Ectodermal cell (in vitro differentiated cells): Measurements from ENCODE around the gene AAMDC. TPM values are rescaled to one million over a fixed set of nuclear protein-coding genes. Genes with fewer than 3 reads are reported as not detected.

Experiments
- H3K27ac ChIP-seq: 2 replicates; pipeline ENCODE4 v1.7.0; 2013; ENCODE audit warnings: mild to moderate bottlenecking, low read depth, low read length; ENCODE audit not compliant: insufficient read depth, poor library complexity, severe bottlenecking
- H3K27me3 ChIP-seq: 2 replicates; pipeline ENCODE4 v1.7.0; 2013; ENCODE audit warnings: mild to moderate bottlenecking, low read length; ENCODE audit not compliant: insufficient read depth, control insufficient read depth, poor library complexity, severe bottlenecking
- H3K36me3 ChIP-seq: one replicate; pipeline ENCODE4 v1.7.0; 2013; ENCODE audit warnings: low read length; ENCODE audit not compliant: control insufficient read depth, insufficient read depth
- H3K4me1 ChIP-seq: one replicate; pipeline ENCODE4 v1.7.0; 2013; ENCODE audit warnings: low read length; ENCODE audit not compliant: control insufficient read depth, insufficient read depth
- H3K4me3 ChIP-seq: 2 replicates; pipeline ENCODE4 v1.7.0; 2013; ENCODE audit warnings: low read depth, low read length, control low read depth; ENCODE audit not compliant: insufficient read depth
- H3K9me3 ChIP-seq: 2 replicates; pipeline ENCODE4 v1.7.0; 2013; ENCODE audit warnings: mild to moderate bottlenecking, low read length, moderate library complexity; ENCODE audit not compliant: control insufficient read depth
- WGBS, 2 experiments: methylation state at CpG; one replicate each; pipeline ENCODE4 v1.1.7; 2013; ENCODE audit warnings: missing lambda C conversion rate in 2 of 2; 5-methylcytosine and 5-hydroxymethylcytosine counted together
- polyA plus RNA-seq, 4 experiments: library from polyadenylated mRNA; stranded (reverse); fragments of 50-300 nt; gene quantifications; one replicate each; pipeline ENCODE4 v1.2.3, GENCODE V29; 2013

AAMDC gene
- 29.7 TPM for polyA plus RNA-seq (2013, experiment 1 of 4)
- polyA plus RNA-seq (2013, experiment 2 of 4): 36.5 TPM
- 26.3 TPM for polyA plus RNA-seq (2013, experiment 3 of 4)
- polyA plus RNA-seq (2013, experiment 4 of 4): 30.3 TPM

GRCh38 chr11:77820565-77821348 lies at the start of gene AAMDC, which contains the start of gene RSF1:
AAMDC (plus strand) TSS chr11:77821144; CDS start chr11:77842497, 21,353 bp downstream.
RSF1 (minus strand) TSS chr11:77820722; CDS start chr11:77820714, 8 bp downstream.
- Histone ChIP-seq H3K9me3 (no peaks in the 10 kb centered on the region), H3K27me3 (no peaks in the 10 kb centered on the region), H3K4me1 (peaks cover 6% of the 10 kb centered on the region), H3K36me3 (peaks cover 2% of the 10 kb centered on the region), H3K4me3 (peak within 1 kb of the TSS; percentile 99), H3K27ac (peak within 1 kb of the TSS; percentile 90)
- 0 to 1% methylated on average over 64 of the region's 64 CpGs for WGBS, 2 experiments

DNA sequence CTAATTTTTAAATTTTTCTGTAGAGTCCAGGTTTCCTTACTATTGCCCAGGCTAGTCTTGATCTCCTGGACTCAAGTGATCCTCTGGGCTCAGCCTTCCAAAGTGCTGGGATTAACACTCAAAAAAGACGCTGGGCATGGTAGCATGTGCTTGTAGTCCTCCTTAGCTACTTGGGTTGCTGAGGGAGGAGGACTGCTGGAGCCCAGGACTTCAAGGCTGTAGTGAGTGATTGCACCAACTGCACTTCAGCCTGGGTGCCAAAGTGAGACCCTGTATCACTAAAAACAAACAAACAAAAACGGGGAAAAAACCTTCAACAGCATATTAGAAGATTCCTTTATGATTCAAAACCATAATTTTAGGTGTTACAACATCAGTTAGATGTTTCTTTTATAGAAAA lies 45.0 kb upstream of the AAMDC start:
- Histone ChIP-seq H3K4me3 (no peak overlapping the region), H3K36me3 (no peaks in the 10 kb centered on the region), H3K4me1 (no peaks in the 10 kb centered on the region), H3K27ac (no peak overlapping the region), H3K27me3 (no peaks in the 10 kb centered on the region), H3K9me3 (no peaks in the 10 kb centered on the region)
- WGBS, 2 experiments: 92 to 94% methylated on average over 2 of the region's 2 CpGs

- no peaks in the 10 kb centered on the region for H3K4me1 ChIP-seq
- no peaks in the 10 kb centered on the region for H3K36me3 ChIP-seq
- no peak overlapping the region for H3K4me3 ChIP-seq
- H3K9me3 ChIP-seq: no peaks in the 10 kb centered on the region
- no CpG with 5 or more reads among the region's 1 CpG for WGBS, 2 experiments
- H3K27me3 ChIP-seq: no peaks in the 10 kb centered on the region
- H3K27ac ChIP-seq: no peak overlapping the region
These were observed 44.5 kb upstream of the AAMDC start for GRCh38 chr11:77776455-77776854.

DNA sequence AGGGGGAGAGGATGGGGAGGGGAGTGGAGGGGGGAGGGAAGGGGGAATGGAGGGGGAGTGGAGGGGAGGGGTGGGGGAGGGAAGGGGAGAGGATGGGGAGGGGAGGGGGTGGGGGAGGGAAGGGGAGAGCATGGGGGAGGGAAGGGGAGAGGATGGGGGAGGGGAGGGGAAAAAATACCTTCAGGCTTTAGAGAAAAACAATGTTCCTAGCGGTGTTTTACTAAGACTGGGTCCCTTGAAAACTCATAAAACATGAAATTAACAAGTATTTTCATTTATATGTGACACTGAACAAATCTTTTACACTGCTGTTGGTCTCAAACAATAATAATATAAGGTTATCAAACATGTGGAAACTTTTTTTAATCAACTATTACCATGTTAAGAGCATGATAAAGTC lies 42.8 kb upstream of the AAMDC start:
- no peak overlapping the region for H3K27ac ChIP-seq
- no peak overlapping the region for H3K4me3 ChIP-seq
- no peaks in the 10 kb centered on the region for H3K36me3 ChIP-seq
- no peaks in the 10 kb centered on the region for H3K27me3 ChIP-seq
- H3K4me1 ChIP-seq: no peaks in the 10 kb centered on the region
- WGBS, 2 experiments: 100% methylated on average over 1 of the region's 1 CpG; no CpG with 5 or more reads in 1 of the 2 experiments
- no peaks in the 10 kb centered on the region for H3K9me3 ChIP-seq

GRCh38 chr11:77778549-77778948 lies 42.4 kb upstream of the AAMDC start:
- Histone ChIP-seq H3K4me1 (no peaks in the 10 kb centered on the region), H3K4me3 (no peak overlapping the region), H3K36me3 (no peaks in the 10 kb centered on the region), H3K9me3 (no peaks in the 10 kb centered on the region), H3K27me3 (no peaks in the 10 kb centered on the region), H3K27ac (no peak overlapping the region)
- 94 to 95% methylated on average over 1 of the region's 1 CpG for WGBS, 2 experiments

GRCh38 chr11:77779935-77780334 lies 41.0 kb upstream of the AAMDC start:
- no peak overlapping the region for H3K4me3 ChIP-seq
- no peaks in the 10 kb centered on the region for H3K27me3 ChIP-seq
- H3K9me3 ChIP-seq: no peaks in the 10 kb centered on the region
- H3K27ac ChIP-seq: no peak overlapping the region
- no peaks in the 10 kb centered on the region for H3K36me3 ChIP-seq
- no peaks in the 10 kb centered on the region for H3K4me1 ChIP-seq

DNA sequence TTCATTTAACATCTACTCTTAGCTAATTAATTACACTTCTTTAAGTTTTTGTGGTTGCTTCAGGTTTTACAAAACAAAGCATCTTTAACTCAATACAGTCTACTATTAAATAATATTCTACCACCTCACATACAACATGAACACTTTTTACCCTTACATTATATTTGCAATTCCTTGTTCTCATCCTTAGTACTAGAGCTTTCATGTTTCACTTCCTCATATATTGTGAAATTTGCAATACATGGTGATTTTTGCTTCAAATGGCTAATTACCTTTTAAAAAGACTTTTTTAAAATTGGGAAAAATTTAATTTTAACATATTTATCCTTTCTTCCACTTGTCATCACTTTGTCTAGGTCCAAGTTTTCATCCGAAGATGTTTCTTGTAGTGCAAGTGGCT lies 37.9 kb upstream of the AAMDC start:
- no peaks in the 10 kb centered on the region for H3K36me3 ChIP-seq
- H3K4me1 ChIP-seq: no peaks in the 10 kb centered on the region
- no peak overlapping the region for H3K27ac ChIP-seq
- no peaks in the 10 kb centered on the region for H3K27me3 ChIP-seq
- 83 to 100% methylated on average over 1 of the region's 1 CpG for WGBS, 2 experiments
- no peak overlapping the region for H3K4me3 ChIP-seq
- no peaks in the 10 kb centered on the region for H3K9me3 ChIP-seq

GRCh38 chr11:77784572-77784971 lies 36.4 kb upstream of the AAMDC start:
- Histone ChIP-seq H3K27ac (no peak overlapping the region), H3K4me3 (no peak overlapping the region), H3K4me1 (no peaks in the 10 kb centered on the region), H3K36me3 (no peaks in the 10 kb centered on the region), H3K9me3 (no peaks in the 10 kb centered on the region), H3K27me3 (no peaks in the 10 kb centered on the region)
- WGBS, 2 experiments: 93 to 94% methylated on average over 3 of the region's 3 CpGs

GRCh38 chr11:77789061-77789730 lies 31.7 kb upstream of the AAMDC start:
- Histone ChIP-seq H3K9me3 (no peaks in the 10 kb centered on the region), H3K36me3 (peaks cover 9% of the 10 kb centered on the region), H3K27me3 (no peaks in the 10 kb centered on the region), H3K4me3 (no peak overlapping the region), H3K27ac (peak overlapping the region; percentile 26), H3K4me1 (no peaks in the 10 kb centered on the region)
- WGBS, 2 experiments: 80 to 83% methylated on average over 11 of the region's 11 CpGs

DNA sequence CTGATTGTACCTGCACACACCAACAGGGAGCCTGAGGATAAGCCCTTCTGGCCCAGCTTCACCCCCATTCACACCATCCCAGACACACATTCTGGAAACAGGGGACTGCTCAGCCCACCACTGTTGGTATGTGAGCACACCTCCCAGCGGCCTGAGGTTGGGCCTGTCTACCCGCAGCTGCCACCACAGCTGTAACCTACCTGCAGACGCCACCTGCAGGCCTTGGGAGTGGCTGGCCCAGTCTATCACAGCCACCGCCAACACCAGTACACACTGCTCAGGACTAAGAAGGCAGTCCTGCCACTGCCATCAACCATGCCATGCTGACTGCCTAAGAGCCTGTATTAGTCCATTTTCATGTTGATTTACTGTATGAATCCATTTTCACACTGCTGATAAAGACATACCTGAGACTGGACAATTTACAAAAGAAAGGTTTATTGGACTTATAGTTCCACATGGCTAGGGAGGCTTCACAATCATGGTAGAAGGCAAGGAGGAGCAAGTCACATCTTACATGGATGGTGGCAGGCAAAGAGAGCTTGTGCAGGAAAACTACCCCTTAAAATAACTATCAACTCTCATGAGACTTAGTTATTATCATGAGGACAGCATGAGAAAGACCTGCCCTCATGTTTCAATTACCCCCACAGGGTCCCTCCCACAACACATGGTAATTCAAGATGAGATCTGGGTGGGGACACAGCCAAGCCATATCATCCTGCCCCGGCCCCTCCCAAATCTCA lies 31.0 kb upstream of the AAMDC start:
- 95 to 96% methylated on average over 5 of the region's 5 CpGs for WGBS, 2 experiments
- no peaks in the 10 kb centered on the region for H3K9me3 ChIP-seq
- H3K27ac ChIP-seq: no peak overlapping the region
- no peaks in the 10 kb centered on the region for H3K27me3 ChIP-seq
- H3K36me3 ChIP-seq: peaks cover 9% of the 10 kb centered on the region
- H3K4me3 ChIP-seq: no peak overlapping the region
- no peaks in the 10 kb centered on the region for H3K4me1 ChIP-seq
